RKO (cell line): ENCODE measurements around the gene MAD1L1.
"Not testable (repeated sequence)": the region's sequence is repeated elsewhere in the genome, so short reads cannot be mapped to it uniquely, and the experiment has no call there.

Source experiments
- DNase-seq: peaks from one replicate; pipeline ENCODE4 v3.0.0-alpha.2; 2016; ENCODE audit warnings: low spot score

MAD1L1 gene

DNA sequence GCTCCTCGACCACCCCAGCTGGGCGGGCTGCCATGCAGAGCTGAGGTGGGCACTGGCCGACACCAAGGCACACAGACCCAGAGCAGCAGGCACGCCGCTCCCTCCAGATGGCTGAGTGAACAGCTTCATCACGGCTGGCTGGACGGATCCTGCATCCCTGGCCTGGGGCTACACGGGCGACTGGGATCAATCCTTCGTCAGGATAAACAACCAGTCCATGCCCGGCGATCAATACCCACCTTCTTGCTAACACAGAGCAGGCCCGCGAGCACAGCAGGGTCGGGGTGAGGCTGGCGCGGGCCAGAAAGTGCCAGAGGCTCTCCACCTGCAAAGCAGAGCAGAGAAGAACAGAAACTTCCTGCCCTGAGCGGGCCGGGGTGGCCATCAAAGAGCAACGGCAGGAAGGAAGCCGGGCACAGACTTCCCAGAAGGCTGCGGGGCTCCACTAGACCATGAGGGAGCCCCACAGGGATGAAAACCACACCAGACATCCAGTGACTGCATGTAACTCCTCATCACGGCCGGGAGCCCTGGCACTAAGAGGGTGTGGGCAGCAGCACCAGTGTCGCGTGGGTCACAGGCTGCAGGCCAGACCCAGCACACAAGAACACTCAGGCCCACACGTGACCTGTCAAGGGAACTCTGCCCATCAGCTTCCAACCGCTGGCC is 166.4 kb downstream of the MAD1L1 start:
- no peak for DNase-seq

DNA sequence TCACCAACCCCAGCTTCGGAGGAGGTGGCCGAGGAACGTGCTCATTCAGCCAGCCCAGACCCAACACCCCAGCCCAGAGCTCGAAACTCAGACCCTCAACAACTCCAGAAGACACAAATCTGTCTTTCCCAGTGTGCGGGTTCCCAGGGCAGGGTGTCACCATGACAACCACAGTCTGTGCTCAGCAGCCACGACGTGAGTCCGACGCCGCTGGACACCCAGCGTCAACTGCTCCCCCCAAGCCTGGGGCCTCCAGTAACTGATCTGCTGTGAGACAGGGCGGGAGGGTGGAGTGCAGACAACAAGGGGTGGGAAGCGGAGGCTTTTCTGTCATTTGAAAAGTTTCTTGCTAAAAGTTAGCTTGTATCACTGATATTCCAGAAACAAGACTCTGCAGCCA is 167.2 kb downstream of the MAD1L1 start:
- DNase-seq: no peak

DNA sequence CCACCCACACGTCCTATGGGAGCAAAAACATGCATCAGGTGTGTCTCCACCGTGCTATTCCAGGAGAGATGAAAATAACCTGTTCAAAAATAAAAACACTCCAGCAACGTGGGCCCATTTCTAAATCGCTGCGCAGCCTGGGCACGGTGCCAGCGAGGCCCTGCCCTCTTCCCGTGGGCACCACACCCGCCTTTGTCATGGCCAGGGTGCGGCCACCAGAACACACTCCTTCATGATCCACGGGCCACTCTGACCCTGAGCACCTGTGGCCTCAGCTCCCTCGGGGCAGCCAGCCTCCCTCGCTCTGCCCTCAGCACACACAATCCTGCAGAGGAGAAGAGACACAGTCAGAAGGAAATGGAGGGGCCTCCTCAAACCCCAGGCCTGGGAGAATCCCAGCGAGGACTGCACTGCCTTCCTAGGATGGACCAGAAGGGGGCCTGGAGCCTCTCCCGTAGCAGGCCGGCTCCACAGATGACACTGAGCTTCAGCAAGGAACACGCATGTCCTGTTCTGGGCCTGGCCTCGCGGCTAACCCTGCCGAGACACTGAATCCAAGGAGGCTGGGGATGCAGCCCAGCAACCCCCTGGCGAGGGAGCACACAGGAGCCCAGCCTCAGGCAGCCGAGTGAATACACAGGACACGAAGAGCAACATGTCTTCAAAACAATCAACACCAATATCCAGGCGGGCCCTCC is 169.0 kb downstream of the MAD1L1 start:
- DNase-seq: no peak

DNA sequence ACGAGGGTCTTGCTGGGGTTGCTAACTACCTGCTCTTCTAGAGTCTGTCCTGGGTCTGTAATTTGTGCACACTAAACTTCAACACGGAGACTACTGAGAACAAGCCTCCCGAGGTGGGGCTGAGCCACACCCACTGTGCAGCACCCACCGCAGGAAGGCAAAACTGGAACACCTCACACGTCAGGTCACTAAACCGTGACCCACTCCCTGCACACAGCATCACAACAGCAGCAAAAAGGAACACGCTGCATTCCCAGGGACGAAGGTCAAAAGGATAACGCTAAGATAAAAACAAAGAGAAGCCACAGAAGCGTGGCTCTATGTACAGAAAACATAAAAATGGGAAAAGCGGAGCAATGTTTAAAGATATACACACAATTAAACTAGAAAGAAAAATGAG is 170.1 kb downstream of the MAD1L1 start:
- DNase-seq: no peak

DNA sequence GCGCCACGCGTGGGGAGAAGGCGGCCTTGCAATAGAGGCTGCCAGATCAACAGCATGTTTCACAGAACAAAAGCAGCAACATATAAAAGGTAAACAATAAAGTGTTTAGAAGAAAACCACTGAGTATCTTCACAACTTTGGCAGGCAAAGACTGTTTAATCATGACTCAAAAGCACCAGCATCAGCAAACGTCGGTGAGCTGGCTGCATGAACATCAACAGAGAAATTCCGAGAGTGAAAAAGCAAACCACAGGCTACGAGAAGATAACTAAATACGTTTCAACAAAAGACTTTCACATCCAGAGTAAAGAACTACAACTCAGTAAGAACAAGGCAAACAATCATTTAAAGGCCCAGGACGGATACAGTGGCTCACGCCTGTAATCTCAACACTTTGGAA is 172.0 kb downstream of the MAD1L1 start:
- no peak for DNase-seq

DNA sequence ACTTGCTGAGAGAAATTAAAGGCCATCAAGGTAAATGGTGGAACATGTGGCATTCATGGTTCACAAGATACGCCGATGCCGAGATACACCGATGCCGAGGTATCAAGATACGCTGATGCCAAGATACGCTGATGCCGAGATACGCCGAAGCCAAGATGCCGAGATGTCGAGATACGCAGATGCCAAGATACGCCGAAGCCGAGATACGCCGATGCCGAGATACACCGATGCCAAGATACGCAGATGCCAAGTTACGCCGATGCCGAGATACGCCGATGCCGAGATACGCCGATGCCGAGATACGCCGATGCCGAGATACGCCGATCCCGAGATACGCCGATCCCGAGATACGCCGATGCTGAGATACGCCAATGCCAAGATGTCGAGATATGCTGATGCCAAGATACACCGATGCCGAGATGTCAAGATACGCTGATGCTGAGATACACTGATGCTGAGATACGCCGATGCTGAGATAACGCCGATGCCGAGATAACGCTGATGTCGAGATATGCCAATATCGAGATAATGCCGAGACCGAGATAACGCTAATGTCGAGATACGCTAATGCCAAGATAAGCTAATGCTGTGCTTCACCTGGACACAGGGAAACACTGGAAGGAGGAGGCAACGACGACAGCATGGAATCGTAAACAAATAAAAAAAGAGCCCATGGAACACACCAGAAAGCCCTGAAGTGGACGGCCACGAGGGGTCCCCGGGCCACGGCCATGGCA is 172.6 kb downstream of the MAD1L1 start:
- no peak for DNase-seq

DNA sequence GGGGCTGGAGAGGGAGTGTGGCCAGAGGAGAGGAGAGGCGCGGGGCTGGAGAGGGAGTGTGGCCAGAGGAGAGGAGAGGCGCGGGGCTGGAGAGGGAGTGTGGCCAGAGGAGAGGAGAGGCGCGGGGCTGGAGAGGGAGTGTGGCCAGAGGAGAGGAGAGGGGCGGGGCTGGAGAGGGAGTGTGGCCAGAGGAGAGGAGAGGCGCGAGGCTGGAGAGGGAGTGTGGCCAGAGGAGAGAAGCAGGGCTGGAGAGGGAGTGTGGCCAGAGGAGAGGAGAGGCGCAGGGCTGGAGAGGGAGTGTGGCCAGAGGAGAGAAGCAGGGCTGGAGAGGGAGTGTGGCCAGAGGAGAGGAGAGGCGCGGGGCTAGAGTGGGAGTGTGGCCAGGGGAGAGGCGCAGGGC is 174.5 kb downstream of the MAD1L1 start:
- DNase-seq: not testable (repeated sequence)

DNA sequence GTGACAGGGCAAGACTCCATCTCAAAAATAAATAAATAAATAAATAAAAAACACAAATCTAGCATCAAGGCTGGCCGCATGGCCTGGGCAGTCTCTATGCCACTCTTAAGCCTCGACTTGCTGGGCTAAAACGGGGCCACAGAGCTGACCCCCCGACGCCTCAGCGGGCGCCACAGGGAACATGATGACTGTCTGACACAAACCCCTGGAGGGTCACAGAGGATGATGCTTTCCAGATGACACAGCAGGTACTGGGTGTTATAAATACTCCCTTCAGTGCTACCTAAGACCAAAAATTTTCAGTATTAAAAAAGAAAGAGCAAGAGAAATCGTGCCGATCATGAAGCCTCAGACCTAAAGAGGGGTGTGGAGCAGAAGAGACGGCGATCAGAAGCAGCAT is 176.8 kb downstream of the MAD1L1 start:
- no peak for DNase-seq

DNA sequence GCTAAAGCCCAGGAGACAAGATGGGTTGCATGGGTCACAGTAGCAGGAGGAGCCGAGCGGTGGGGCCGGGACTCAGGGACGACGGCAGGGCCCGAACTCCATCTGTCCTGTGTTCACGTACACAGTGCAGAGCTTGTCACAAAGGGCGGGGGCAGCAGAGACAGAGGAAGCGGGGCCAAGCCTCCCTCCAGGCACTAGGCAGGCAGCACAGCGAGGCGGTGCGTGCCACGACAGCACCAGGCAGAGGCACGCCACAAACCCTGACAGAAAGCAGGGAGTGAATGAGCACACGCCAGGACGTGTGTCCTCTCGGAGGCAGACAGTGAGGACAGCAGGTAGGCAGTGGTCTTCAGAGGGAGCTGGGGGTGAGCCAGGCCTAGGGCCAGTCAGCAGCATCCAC is 177.8 kb downstream of the MAD1L1 start:
- no peak for DNase-seq

DNA sequence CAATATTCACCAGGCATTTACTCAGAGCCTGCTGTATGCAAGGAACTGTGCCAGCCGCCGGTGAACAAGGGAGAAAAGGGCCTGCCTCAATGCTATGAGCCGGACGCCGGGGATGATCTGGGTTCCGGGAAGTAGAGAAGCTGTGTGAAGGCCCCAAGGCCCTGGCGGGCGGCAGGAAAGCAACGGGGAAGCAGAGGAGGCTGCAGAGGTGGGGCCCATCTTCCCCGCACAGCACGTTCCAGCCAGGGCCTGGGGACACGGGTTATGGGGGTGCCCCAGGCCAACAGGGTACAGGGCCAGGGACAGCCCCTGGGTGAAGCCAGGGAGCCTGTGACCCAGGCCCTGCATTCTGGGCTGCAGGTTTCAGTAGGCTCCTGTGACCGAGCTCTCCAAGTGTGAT is 179.3 kb downstream of the MAD1L1 start:
- DNase-seq: no peak

DNA sequence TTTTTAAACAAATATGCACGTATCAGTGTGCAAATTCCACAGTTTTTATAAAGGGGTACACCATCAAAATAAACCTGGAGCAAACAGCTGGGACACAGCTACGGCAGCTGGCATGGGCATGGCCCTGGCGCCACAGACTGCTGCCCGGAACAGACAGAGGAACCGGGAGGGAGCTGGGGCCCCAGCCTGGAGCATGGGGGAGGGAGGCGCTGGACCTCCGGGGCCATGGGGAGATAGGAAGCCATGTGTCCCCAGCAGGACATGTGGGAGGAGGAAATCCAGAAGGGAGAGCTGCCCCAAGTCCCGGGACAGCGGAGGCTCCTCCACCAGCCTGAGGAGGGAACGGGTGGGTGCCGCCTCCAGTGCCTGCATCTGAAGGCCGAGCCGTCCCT is 180.1 kb downstream of the MAD1L1 start:
- no peak for DNase-seq

DNA sequence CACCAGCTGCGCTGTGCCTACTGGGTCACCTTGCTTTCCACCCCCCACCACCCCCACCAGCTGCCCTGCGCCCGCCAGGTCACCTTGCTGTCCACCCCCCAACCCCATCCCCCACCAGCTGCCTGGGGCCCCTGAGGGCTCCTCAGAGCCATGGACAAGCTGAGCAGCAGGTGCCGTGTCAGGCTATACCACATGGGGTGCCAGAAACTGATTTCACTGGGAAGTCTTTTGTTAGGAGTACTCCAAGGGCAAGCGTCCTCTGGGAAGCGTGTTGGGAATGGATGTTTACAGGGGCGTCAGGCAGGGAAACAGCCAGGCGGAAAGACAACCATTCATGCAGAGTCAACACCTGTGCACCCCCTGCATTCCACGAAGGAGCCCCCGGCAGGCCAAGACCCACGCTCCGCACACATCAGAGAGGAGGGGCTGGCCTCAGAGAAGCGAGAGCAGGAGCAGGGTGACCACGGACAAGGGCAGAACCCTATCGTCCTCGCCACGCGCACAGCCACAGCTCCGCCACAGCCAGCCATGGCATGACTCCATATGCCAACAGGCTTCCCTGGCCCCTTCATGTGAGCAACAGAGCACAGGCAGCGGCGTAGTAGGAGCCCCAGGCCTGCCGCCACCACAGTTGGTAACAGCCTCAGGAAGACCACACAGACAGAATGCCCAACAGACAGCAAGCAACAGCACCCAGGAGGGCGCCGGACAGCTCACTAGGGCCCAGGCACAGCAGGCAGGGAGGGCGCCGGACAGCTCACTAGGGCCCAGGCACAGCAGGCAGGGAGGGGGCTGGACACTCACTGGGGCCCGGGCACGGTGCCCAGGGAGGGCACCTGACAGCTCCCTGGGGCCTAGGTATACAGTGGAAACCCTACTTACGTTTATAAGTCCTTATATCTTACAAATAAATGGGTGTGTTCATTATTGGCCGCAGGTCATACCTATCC is 180.8 kb downstream of the MAD1L1 start:
- DNase-seq: no peak

DNA sequence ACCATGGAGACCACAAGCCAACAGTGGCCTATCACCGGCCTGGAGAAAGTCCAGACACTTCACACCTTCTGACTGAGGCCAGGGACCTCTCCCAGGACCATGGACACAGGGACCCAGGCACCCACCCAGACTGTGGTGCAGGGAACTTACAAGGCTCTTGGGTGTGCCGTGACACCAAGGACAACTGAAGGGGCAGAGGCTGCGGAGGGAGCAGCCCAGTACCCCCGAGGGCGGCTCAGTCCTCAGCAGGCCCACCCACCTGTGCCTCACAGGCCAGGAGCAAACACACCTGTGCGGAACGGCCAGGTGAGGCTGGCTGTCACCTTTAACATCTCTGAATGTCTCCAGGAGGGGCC is 182.3 kb downstream of the MAD1L1 start:
- no peak for DNase-seq

DNA sequence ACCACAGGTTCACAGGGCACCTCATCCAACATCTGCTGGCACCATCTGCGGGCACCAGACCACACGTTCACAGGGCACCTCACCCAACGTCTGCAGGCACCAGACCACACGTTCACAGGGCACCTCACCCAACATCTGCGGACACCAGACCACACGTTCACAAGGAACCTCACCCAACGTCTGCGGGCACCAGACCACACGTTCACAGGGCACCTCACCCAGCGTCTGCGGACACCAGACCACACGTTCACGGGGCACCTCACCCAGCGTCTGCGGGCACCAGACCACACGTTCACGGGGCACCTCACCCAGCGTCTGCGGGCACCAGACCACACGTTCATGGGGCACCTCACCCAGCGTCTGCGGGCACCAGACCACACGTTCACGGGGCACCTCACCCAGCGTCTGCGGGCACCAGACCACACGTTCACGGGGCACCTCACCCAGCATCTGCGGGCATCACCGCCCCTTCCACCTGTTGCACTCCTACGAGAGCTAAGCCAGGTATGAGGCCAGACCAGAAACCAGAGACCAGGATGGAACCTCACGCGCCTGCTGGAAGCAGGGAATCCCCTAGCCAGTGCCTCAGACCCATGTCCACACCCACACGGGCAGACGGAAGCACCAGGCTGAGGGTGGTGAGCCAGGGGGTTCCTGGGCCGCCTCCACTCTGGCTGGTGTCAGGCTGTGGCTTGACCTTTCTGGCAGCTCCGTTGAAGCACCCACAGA is 182.8 kb downstream of the MAD1L1 start:
- DNase-seq: no peak

DNA sequence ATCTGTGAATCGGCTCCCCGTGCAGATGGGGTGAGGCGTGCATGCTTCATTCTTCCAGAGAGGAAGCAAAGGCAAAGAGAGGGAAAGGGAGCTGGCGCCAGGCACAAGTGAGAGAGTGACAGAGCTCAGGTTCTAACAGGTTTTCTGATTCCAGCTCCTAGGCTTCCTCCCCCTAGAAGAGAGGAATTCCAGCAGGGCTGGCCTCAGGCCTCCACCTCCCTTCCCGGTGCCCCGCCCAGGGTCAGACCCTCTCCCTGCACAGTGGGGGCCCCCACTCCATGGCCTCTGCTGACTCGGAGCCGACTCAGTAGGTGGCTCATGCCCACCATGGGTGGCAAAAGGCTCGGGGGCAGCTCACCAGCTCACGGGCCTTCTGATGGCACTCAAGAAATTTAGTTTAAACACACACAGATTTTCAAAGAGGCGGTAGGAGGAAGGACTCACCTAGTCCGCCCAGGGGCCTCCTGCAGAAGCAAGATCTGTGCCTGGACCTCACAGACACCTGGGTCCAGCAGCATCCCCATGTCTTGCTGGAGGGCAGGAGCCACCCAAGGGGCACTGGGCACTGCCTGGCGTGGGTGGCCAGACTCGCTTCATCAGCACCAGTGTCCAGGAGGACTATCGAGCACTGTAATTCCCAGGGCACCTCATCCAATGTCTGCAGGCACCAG is 183.5 kb downstream of the MAD1L1 start:
- DNase-seq: no peak

DNA sequence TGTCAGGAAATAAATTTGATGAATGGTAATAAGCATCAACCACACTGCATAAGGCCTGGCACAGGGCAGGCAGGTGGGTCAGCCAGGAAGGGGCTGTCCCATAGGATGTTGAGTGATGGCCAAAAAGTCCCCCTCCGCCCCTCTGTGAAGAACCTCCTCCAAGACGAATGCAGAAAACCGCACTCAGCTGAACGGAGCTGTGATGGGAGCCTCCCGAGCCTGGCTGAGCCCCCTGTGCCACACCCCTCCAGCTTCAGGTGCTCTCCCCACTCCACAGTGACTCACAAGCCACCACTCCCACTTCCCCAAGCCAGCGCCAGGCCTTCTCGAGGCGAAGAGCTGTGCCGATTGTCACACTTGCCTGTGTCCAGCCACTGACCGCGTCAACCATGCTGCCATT is 184.2 kb downstream of the MAD1L1 start:
- no peak for DNase-seq

DNA sequence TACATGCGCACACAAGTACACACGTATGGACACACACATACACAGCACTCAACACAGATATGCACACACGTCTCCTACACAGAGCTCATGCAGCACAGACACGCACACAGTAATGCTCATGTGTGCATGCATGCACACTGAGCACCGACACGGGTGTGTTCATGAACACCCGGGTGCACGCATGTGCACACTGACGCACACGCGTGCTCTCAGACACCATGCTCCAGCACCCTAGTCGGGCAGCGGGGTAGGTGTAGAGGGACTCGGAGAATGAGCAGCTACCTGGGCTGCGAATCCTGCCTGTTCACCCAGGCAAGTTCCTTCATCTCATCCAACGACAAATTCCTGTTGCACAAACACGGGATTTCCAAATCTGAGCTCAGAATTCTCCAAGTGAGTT is 184.7 kb downstream of the MAD1L1 start:
- no peak for DNase-seq

DNA sequence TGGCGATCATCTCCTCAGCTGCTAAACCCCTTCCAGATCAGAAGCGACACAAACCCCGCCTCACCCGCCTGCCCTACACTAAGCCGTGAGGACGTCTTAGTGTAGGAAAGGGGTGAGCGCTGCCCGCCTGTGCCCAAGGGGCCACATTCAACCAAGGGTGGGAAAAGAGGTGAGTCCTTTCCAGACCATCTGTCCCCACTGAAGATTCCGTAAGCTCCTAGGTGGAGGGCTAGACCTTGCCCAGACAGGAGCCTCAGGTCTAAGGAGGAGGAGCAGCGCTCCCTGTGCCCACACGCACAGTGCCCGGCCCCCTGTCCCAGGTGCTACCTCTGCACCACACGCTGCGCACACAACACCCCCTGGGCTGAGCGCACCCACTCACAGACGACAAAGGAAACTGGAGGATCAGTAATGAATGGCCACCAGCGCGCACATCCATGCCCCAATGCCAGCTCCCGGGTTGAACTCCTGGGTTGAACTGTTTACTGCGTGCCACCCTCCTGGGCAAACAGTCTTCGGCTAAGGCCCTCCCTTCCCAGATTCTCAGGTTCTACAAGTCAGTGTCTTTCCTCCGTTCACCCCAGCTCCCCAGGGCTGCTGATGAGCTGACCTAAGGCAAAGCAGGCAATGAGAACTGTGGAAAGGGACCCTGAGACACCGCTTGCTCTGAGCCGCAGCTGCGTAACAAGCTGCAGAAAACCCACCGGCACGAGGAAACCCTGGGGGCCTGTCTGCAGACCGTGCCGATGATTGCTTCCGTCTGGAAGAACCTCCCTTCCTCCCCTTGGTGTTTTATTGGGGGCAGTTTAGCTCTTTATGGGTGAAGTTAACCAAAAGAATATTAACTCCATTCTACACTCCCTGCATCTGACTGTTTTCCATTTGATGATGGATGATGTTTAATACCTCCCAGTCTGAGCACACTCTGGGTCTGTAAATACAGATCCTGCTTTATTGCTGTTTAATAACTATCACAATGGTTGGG is 185.9 kb downstream of the MAD1L1 start:
- DNase-seq: no peak

DNA sequence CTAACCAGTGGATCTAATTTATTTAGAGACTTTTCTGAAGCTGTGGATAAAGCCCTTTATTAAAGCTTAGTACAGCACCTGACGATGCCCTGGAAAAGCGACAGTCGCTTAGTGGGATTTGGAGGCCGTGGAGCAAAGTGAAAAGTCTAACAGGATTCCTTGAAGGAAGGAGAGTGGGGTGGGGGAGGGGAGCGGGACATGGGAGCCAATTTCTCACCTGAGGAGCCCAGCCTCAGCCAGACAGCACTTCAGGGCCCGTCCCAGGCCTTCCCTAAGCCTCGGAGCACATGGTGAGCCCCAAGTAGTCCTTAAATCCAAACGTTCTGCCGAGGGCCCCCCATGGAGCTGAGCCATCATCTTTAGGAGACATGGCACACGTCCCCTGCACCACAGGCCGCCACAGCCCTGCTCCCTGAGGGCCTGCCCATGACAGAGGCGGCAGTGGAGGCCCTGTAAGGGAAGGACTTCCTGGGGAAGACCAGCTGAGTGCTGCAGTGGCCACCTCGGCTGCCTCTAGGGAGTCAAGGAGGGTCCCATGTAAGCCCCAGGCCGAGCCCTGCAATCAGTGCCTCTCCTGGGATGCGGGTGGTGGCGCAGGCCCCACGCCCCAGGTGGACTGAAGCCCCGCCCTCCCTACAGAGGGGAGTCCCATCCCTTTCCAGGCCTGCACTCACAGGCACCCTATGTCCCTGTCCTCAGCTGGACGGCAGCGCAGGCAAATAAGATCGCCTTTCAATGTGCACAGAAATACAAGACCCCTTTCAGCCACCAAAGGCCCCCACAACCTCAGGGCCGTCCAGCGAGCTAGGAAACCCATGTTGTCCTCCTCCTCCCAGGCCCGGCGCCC is 187.0 kb downstream of the MAD1L1 start:
- DNase-seq: no peak
